HCT116 (cell line): ENCODE measurements around the gene SLC9A2. TPM values are rescaled to one million over a fixed set of nuclear protein-coding genes. Genes with fewer than 3 reads are reported as not detected.

Experiments used
- ATAC-seq: fragments of 200-7000 bp; cut with Tn5 transposase; 2 replicates; pipeline ENCODE4 v1.9.1; 2020; ENCODE audit warnings: mild to moderate bottlenecking, moderate library complexity
- BruUV-seq: library from RNA; stranded (reverse); fragments of 400-500 nt; replicated peaks from 2 replicates; lab custom pipeline; 2021; lab: Mats Ljungman, UMichigan
- CTCF ChIA-PET: fragments of 300-600 bp; sonication (Branson Sonifier 250); formaldehyde crosslinking; loops from one replicate; lab custom pipeline; 2021; ENCODE audit warnings: antibody characterized with exemption; lab: Charles Lee
- POLR2A ChIA-PET: fragments of 300-600, 350-600 bp; sonication (Branson Sonifier 250); formaldehyde crosslinking; loops from one replicate; lab custom pipeline; 2021; ENCODE audit warnings: antibody characterized with exemption; lab: Charles Lee
- RAD21 ChIA-PET, 2 experiments: fragments of 300-600 bp; sonication (Branson Sonifier 250); formaldehyde crosslinking; loops; one replicate each; lab custom pipeline; 2023; ENCODE audit warnings: low total read pairs in 2 of 2; ENCODE audit not compliant: uncharacterized antibody in 2 of 2, unreplicated experiment in 2 of 2, low non-redundant PET in 1 of 2; lab: Charles Lee
- DNase-seq: peaks from one replicate; pipeline ENCODE4 v3.0.0-alpha.2; 2010; ENCODE audit warnings: low read depth, low spot score
- H2AFZ ChIP-seq: fragments of 200-600 bp; shearing (Covaris generic), sonication (generic); 2 replicates; pipeline ENCODE4 v1.6.1; 2017; ENCODE audit warnings: low read depth, mixed run types, mixed read lengths, antibody characterized with exemption, low read length; ENCODE audit not compliant: poor library complexity, severe bottlenecking
- H3K27ac ChIP-seq: 2 replicates; pipeline ENCODE4 v1.5.1; 2012; ENCODE audit warnings: low read depth, low read length
- H3K27me3 ChIP-seq: fragments of 200-600 bp; sonication (generic); 2 replicates; pipeline ENCODE4 v1.6.1; 2016; ENCODE audit warnings: mixed run types, low read length, mixed read lengths; ENCODE audit not compliant: insufficient read depth
- H3K36me3 ChIP-seq, 2 experiments: fragments of 200-500 bp in 1 of 2; fragments of 200-600 bp in 1 of 2; sonication (Bioruptor generic) in 1 of 2; sonication (generic) in 1 of 2; 2 replicates each; pipeline versions ENCODE4 v1.5.1 to v1.6.1; 2014 to 2016; ENCODE audit warnings: low read length in 2 of 2, inconsistent platforms in 1 of 2, mixed read lengths in 1 of 2, mixed run types in 1 of 2; ENCODE audit not compliant: insufficient read depth in 2 of 2, control insufficient read depth in 1 of 2
- H3K4me1 ChIP-seq, 2 experiments: fragments of 200-600 bp in 1 of 2; sonication (generic) in 1 of 2; 2 replicates each; pipeline versions ENCODE4 v1.5.1 to v1.6.1; 2012 to 2017; ENCODE audit warnings: low read length in 2 of 2, inconsistent platforms in 1 of 2, mild to moderate bottlenecking in 1 of 2, mixed read lengths in 1 of 2, mixed run types in 1 of 2, moderate library complexity in 1 of 2; ENCODE audit not compliant: insufficient read depth in 2 of 2, control insufficient read depth in 1 of 2
- H3K4me2 ChIP-seq: fragments of 200-600 bp; sonication (generic); 2 replicates; pipeline ENCODE4 v1.6.1; 2017; ENCODE audit warnings: mixed run types, low read length, mixed read lengths
- H3K4me3 ChIP-seq, 2 experiments: fragments of 200-600 bp in 1 of 2; sonication (generic) in 1 of 2; replicated peaks in 1 of 2; 2 replicates each; pipeline ENCODE4 v1.5.1; 2011 to 2016; ENCODE audit warnings: low read length in 2 of 2, control low read depth in 1 of 2, low read depth in 1 of 2, mild to moderate bottlenecking in 1 of 2, mixed read lengths in 1 of 2, mixed run types in 1 of 2
- H3K79me2 ChIP-seq: fragments of 200-600 bp; sonication (generic); 2 replicates; pipeline ENCODE4 v1.6.1; 2017; ENCODE audit warnings: mild to moderate bottlenecking, mixed run types, low read length, moderate library complexity, mixed read lengths; ENCODE audit not compliant: insufficient read depth
- H3K9ac ChIP-seq: fragments of 200-600 bp; sonication (generic); 2 replicates; pipeline ENCODE4 v1.6.1; 2016; ENCODE audit warnings: low read length, mixed read lengths
- H3K9me2 ChIP-seq: fragments of 200-600 bp; sonication (generic), shearing (Covaris generic); 2 replicates; pipeline ENCODE4 v1.6.1; 2017; ENCODE audit warnings: mixed run types, mild to moderate bottlenecking, moderate library complexity; ENCODE audit not compliant: insufficient read depth
- H3K9me3 ChIP-seq, 2 experiments: fragments of 200-500 bp in 1 of 2; fragments of 200-600 bp in 1 of 2; sonication (Bioruptor generic) in 1 of 2; sonication (generic) in 1 of 2; 2 replicates each; pipeline ENCODE4 v1.6.1; 2014 to 2017; ENCODE audit warnings: low read length in 2 of 2, mixed read lengths in 2 of 2, inconsistent platforms in 1 of 2, low read depth in 1 of 2, mild to moderate bottlenecking in 1 of 2, mixed run types in 1 of 2, moderate library complexity in 1 of 2; ENCODE audit not compliant: control insufficient read depth in 1 of 2, insufficient read depth in 1 of 2
- H4K20me1 ChIP-seq: fragments of 200-600 bp; sonication (generic), shearing (Covaris generic); 2 replicates; pipeline ENCODE4 v1.6.1; 2017; ENCODE audit warnings: mixed run types, mild to moderate bottlenecking, moderate library complexity; ENCODE audit not compliant: insufficient read depth
- ATF3 ChIP-seq: IDR thresholded peaks from 2 replicates; pipeline ENCODE4 v1.6.1; 2012
- CBX3 ChIP-seq: IDR thresholded peaks from 2 replicates; pipeline ENCODE4 v1.6.1; 2012; ENCODE audit warnings: low read depth
- CEBPB ChIP-seq: IDR thresholded peaks from 2 replicates; pipeline ENCODE4 v1.6.1; 2012; ENCODE audit warnings: low read depth
- CTCF ChIP-seq, 3 experiments: fragments of 200-600 bp in 1 of 3; sonication (generic) in 1 of 3; IDR thresholded peaks in 2 of 3; conservative IDR thresholded peaks in 1 of 3; 2 replicates each; pipeline ENCODE4 v1.5.1; 2012 to 2017; ENCODE audit warnings: low read depth in 2 of 3, low read length in 2 of 3, antibody characterized with exemption in 1 of 3, borderline replicate concordance in 1 of 3, control low read depth in 1 of 3, mild to moderate bottlenecking in 1 of 3, mixed read lengths in 1 of 3, mixed run types in 1 of 3, moderate library complexity in 1 of 3; ENCODE audit not compliant: insufficient read depth in 1 of 3
- EGR1 ChIP-seq: IDR thresholded peaks from 2 replicates; pipeline ENCODE4 v1.6.1; 2012; ENCODE audit warnings: low read depth
- ELF1 ChIP-seq: IDR thresholded peaks from 2 replicates; pipeline ENCODE4 v1.6.1; 2012; ENCODE audit warnings: low read depth, borderline replicate concordance
- EZH2 ChIP-seq: fragments of 200-600 bp; sonication (generic); IDR thresholded peaks from 2 replicates; pipeline ENCODE4 v1.6.1; 2017; ENCODE audit warnings: antibody characterized with exemption, mixed run types
- EZH2phosphoT487 ChIP-seq: fragments of 200-600 bp; IDR thresholded peaks from 2 replicates; pipeline ENCODE4 v1.6.1; 2018; ENCODE audit warnings: antibody characterized with exemption, borderline replicate concordance
- FOSL1 ChIP-seq: IDR thresholded peaks from 2 replicates; pipeline ENCODE4 v1.6.1; 2012; ENCODE audit warnings: low read depth
- JUND ChIP-seq: IDR thresholded peaks from 2 replicates; pipeline ENCODE4 v1.6.1; 2012
- MAX ChIP-seq: IDR thresholded peaks from 2 replicates; pipeline ENCODE4 v1.6.1; 2012
- POLR2A ChIP-seq: IDR thresholded peaks from 2 replicates; pipeline ENCODE4 v1.7.0; 2011; ENCODE audit warnings: borderline replicate concordance; ENCODE audit not compliant: insufficient read depth, insufficient read length; ENCODE audit errors: extremely low read depth
- POLR2AphosphoS5 ChIP-seq: IDR thresholded peaks from 2 replicates; pipeline ENCODE4 v1.6.1; 2011; ENCODE audit warnings: mild to moderate bottlenecking, low read depth, low read length, moderate library complexity
- RAD21 ChIP-seq: IDR thresholded peaks from 2 replicates; pipeline ENCODE4 v1.6.1; 2012; ENCODE audit warnings: low read depth, mild to moderate bottlenecking
- REST ChIP-seq: IDR thresholded peaks from 2 replicates; pipeline ENCODE4 v1.6.1; 2012; ENCODE audit warnings: low read depth
- SP1 ChIP-seq: IDR thresholded peaks from 2 replicates; pipeline ENCODE4 v1.6.1; 2012; ENCODE audit warnings: low read depth
- SRF ChIP-seq: IDR thresholded peaks from 2 replicates; pipeline ENCODE4 v1.6.1; 2012; ENCODE audit warnings: low read depth
- ZBTB33 ChIP-seq: IDR thresholded peaks from 2 replicates; pipeline ENCODE4 v1.6.1; 2011; ENCODE audit warnings: mild to moderate bottlenecking, low read length, moderate library complexity; ENCODE audit not compliant: insufficient replicate concordance; ENCODE audit errors: extremely low read depth
- ZFX ChIP-seq: fragments of 450-650 bp; IDR thresholded peaks from 2 replicates; pipeline ENCODE4 v1.6.1; 2017
- ZNF274 ChIP-seq: fragments of 200-500 bp; sonication (Bioruptor generic); IDR thresholded peaks from 2 replicates; pipeline ENCODE4 v1.6.1; 2014; ENCODE audit warnings: mild to moderate bottlenecking, low read depth, low read length, inconsistent platforms
- intact Hi-C: fragments of 100-400 bp; cut with micrococcal nuclease; formaldehyde crosslinking; loops from 2 replicates; pipeline ENCODE4 v1.10.0; 2022
- total RNA-seq: library from RNA; stranded (reverse); gene quantifications from one replicate; pipeline ENCODE4 v1.2.1, GENCODE V29; 2021; ENCODE audit not compliant: unreplicated experiment

SLC9A2 gene
- total RNA-seq, 1 experiment from 2014 or later, result 1.4 TPM

GRCh38 chr2:102749938-102750337 lies 130.6 kb downstream of the SLC9A2 start:
- no peaks in the 10 kb centered on the region for H3K9me3 ChIP-seq
- H3K4me1 ChIP-seq, result no peaks in the 10 kb centered on the region
- CTCF ChIA-PET, result no interaction called here
- H3K36me3 ChIP-seq, result no peaks in the 10 kb centered on the region
- no peaks in the 10 kb centered on the region for H3K79me2 ChIP-seq
- H3K4me2 ChIP-seq, result no peak overlapping the region
- intact Hi-C loops, result no loop called here
- POLR2A ChIA-PET, result no interaction called here
- no peak overlapping the region for H3K9ac ChIP-seq
- H2AFZ ChIP-seq, result no peak overlapping the region
- no peaks in the 10 kb centered on the region for H4K20me1 ChIP-seq
- no peak for ATAC-seq
- no peak overlapping the region for H3K27ac ChIP-seq
- H3K9me2 ChIP-seq, result no peaks in the 10 kb centered on the region
- no peak overlapping the region for H3K4me3 ChIP-seq
- no peak for DNase-seq
- BruUV-seq, result no TSS peak
- RAD21 ChIA-PET, result no interaction called here
- H3K27me3 ChIP-seq, result no peaks in the 10 kb centered on the region
- TF ChIP-seq SP1 (no peak), ELF1 (no peak), ATF3 (no peak), JUND (no peak), ZFX (no peak), FOSL1 (no peak), CTCF (IDR thresholded peaks at IDR 0.05 in 2 of 3, conservative IDR thresholded peaks at IDR 0.05 in 1 of 3; ENCODE audit: borderline replicate concordance in 1 of 3, insufficient read depth in 1 of 3, low read depth in 2 of 3, low read length in 2 of 3) (no peak), POLR2AphosphoS5 (no peak), ZNF274 (no peak), REST (no peak), RAD21 (no peak), EZH2phosphoT487 (no peak), MAX (no peak), EGR1 (no peak), SRF (no peak), EZH2 (no peak), CEBPB (no peak), ZBTB33 (no peak), POLR2A (no peak), CBX3 (no peak)
